ENCODE measurements around the gene ITGB2.

The ITGB2 gene

GRCh38 chr21:44844256-44844655 lies 76.4 kb downstream of the ITGB2 start:
- no peak for DNase-seq

DNA sequence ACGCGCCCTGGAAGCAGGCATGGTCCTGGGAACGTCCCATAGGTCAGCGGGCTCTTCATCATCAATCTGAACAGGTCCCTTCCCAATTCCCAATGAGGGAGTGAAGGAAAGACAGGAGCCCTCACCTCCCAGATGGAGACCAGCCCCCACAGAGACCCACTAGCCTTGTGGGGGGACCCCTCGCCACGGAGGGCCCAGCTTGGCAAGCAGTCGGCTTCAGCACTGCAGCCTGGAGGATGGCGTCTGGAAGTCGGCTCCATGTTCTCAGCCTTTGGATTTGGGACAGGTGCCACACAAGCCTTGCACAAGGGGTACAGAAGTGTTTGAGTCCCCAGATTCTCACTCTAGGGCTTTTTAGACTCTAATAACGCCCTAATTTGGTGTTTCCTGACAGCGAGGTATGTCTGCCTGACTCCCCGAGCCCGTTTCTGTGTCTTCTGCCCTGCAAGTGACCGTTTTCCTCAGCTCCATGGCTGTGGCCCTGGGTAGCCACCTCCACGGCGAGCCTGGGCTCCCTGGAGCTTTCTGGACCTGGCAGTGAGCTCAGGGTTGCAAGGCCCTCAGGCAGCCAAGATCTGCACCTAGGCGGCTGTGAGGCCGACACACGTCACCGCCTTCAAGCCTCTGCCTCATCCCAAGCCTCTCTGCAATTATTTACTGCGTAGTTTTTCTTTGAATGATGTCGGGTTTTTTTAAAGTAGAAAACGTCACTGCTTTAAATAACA lies 77.8 kb downstream of the ITGB2 start:
- no peak for DNase-seq

- no peak for DNase-seq
These were observed 78.6 kb downstream of the ITGB2 start for GRCh38 chr21:44842087-44842486.

- DNase-seq: no peak
These were observed 79.9 kb downstream of the ITGB2 start for GRCh38 chr21:44840771-44841170.

GRCh38 chr21:44838951-44839350 lies 81.7 kb downstream of the ITGB2 start:
- DNase-seq: no peak

GRCh38 chr21:44838039-44838895 lies 82.4 kb downstream of the ITGB2 start:
- DNase-seq: no peak

GRCh38 chr21:44837537-44837936 lies 83.2 kb downstream of the ITGB2 start:
- no peak for DNase-seq

DNA sequence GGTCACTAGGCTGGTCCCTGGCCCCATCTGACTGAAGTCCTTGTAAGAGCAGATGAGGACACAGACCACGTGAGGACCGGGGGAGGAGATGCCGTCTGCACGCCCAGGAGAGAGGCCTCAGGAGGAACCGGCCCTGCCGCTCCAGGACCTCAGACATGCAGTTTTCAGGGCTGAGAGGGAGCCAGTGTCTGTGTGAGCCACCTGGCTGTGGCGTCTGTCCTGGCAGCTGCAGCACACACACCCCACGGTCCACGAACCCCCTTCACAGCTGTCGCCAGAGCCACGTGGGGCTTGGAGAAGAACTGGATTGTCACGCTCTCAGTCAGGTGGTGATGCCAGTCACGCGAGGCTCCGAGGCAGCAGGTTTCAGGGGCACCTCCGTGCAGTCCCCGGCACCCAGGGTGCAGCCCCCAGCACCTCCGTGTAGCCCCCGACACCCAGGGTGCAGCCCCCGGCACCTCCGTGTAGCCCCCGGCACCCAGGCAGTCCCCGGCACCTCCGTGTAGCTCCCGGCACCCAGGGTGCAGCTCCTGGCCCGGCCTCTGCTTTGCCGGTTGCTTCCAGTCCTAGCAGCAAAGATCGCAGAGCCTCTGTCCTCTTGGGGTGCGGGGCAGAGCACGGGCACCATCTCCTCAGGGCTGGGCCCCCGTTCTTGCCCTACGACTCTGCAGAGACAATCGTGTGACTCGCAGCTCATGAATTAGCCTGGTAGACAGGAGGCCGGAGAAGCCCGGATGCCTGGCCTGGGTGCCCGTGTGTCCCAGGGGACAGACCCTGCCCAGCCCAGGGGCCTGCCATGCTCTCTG lies 83.8 kb downstream of the ITGB2 start:
- no peak for DNase-seq

GRCh38 chr21:44836349-44836665 lies 84.4 kb downstream of the ITGB2 start:
- no peak for DNase-seq
